GM18508 (cell line): ENCODE results near the gene FAM13C.
"Not testable (repeated sequence)": the region's sequence is repeated elsewhere in the genome, so short reads cannot be mapped to it uniquely, and the experiment has no call there.

ENCODE experiments used
- ATAC-seq: cut with Tn5 transposase; IDR thresholded peaks from one replicate; pipeline ENCODE4 v1.9.1; 2021; ENCODE audit warnings: moderate number of reproducible peaks; ENCODE audit not compliant: insufficient read depth, unreplicated experiment

Gene FAM13C

DNA sequence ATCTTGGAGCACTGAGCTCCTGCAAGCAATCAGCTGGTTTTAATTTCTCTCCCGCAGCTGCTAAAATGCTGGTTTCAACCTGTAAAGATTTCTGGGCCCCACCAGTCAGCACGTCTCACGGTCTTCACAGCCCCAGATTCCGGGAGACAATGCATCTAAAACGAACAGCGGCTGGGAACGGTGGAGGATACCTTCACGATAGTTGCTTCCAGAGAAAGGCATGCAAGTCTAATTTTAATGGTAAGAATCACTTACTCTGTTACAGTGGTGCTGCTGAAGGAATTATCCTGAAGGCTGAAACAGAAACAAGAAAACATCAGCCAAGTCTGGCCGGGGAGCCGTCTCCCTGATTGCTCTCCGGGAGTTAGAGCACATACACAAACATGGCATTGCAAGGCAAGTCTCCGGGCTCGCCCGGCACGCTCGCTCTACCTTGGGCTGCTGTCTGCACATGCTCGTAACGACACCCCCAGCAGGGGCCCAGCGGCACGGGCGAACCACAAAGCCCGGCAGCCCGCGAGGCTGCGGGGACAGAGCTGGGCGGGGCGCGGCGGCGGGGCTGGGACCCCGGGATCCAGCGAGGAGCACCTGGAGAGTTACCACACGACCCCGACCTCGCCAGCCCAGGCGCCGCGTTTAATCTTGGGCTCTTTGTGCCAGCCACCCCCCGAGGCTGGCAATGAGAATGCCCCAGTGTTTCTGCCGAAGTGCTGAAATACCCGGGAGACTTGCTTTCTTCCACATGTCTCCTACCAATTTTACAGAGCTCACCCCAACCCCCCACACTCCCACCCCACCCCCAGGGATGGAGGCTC, at the start of gene FAM13C:
Gene FAM13C (minus strand): TSS at position 406 of the 815 bp plus-strand sequence. CDS start 89 bp downstream, at position 317.
- no peak for ATAC-seq

DNA sequence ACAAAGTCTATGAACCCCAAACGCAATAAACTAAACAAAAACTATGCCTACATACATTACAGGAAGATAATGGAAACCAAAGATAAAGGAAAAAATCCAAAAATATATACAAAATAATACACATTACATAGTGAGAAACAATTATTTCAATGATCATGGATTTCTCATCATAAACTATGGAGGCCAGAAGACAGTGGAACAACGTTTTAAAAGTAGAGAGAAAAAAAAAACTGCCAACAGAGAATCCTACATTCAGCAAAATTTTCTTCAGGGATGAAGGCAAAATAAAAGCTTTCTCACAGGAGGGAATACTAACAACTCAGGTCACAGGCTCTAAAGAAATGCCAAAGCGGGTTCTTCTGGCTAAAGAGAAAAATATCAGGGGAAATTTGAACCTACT, 42.9 kb upstream of the FAM13C start:
- ATAC-seq, result no peak

GRCh38 chr10:59400214-59400613, 37.9 kb upstream of the FAM13C start:
- no peak for ATAC-seq

DNA sequence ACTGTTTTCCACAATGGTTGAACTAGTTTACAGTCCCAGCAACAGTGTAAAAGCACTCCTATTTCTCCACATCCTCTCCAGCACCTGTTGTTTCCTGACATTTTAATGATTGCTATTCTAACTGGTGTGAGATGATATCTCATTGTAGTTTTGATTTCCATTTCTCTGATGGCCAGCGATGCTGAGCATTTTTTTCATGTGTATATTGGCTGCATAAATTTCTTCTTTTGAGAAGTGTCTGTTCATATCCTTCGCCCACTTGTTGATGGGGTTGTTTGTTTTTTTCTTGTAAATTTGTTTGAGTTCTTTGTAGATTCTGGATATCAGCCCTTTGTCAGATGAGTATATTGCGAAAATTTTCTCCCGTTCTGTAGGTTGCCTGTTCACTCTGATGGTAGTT, 37.0 kb upstream of the FAM13C start:
- ATAC-seq, result not testable (repeated sequence)

DNA sequence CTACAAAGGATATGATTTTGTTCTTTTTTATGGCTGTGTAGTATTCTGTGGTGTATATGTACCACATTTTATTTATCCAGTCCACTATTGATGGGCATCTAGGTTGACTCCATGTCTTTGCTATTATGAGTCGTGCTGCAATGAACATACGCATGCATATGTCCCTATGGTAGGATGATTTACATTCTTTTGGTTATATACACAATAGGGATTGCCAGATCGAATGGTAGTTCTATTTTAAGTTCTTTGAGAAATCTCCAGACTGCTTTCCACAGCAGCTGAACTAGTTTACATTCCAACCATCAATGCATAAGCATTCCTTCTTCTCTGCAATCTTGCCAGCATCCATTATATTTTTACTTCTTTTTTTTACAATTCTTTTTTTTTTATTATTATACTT, 35.6 kb upstream of the FAM13C start:
- no peak for ATAC-seq

- no peak for ATAC-seq
These were observed 33.6 kb upstream of the FAM13C start for GRCh38 chr10:59395984-59396383.

GRCh38 chr10:59393349-59393748, 31.0 kb upstream of the FAM13C start:
- no peak for ATAC-seq

DNA sequence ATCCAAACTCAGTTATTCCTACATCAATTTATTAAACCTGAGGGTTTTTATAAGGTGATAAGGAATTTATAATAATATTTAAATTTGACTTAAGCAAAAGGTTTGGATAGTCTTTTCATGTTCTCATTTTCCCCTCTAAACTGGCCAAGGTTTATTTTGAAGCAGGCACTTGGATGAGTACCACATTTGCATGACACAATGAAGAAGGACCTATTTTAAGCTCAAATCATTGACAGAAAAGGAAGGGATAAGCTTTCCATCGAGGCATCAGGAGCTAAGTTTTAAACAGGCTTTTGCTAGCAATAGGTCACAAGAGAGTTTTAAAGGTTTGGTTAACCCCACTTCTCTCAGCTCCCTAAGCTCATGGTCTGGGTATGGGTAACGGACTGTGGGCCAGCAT, 28.7 kb upstream of the FAM13C start:
- no peak for ATAC-seq

DNA sequence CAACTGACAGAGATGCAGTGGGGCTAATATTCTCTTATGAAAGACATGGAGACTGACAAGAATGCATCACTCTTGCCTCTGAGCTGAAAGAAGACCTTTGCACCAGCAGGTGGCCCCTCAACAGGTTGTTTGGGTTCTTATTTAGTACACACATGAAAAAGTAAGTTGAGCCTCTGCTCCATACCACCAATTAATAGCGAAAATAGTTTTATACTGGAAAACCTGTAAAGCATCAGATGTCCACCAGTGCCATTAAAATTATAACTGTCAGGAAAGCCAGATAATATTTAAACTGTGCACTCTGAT, 26.3 kb upstream of the FAM13C start:
- ATAC-seq, result no peak

DNA sequence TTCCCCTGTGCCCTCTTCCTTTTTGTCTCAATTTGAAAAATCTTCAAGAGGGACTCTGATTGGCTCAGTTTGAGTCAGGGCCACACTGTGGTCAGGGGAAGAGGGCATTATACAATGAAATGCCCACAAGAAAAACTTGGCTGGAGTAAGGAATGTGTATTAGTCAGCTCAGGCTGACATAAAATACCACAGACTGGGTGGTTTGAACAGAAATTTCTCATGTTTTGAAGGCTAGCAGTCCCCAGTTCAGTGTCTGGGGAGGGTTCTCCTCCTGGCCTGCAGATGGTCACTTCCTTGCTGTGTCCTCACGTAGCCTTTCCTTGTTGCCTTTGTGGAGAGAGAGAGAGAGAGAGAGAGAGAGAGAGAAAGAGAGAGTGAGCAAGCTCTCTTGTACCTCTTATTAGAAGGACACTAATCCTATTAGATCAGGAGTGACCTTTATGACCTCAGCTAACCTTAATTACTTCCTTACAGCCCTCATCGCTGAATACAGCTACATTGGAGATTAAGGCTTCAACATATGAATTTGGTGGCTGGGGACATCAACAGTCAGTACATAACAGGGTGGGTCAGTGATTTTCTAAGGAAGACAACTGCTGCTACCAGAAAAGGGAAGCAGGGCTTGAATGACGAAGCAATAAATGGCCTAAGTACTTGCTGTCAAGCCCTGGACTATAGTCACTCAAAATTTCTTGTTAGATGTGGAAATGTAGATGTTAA, 25.8 kb upstream of the FAM13C start:
- ATAC-seq, result no peak

GRCh38 chr10:59384761-59385160, 22.4 kb upstream of the FAM13C start:
- ATAC-seq, result no peak

GRCh38 chr10:59383908-59384307, 21.6 kb upstream of the FAM13C start:
- ATAC-seq, result no peak

DNA sequence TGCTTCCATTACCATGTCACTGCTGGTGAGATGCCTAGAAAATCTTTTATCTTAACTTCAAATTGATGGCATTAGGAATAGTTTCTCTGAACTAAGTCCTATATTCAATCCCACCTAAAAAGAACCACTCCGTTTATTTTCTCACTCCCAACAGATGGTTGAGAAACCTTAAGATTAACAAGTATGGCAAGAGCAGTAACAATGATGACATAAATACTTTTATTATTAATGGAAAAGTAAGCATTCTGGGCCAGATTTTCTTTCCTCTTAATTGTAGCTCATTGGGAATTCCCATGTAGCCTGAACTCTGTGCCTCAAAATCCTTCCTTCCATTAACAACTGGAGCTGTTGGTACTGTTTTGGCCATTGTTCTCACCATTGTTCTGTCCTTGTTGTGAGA, 21.1 kb upstream of the FAM13C start:
- ATAC-seq, result no peak

DNA sequence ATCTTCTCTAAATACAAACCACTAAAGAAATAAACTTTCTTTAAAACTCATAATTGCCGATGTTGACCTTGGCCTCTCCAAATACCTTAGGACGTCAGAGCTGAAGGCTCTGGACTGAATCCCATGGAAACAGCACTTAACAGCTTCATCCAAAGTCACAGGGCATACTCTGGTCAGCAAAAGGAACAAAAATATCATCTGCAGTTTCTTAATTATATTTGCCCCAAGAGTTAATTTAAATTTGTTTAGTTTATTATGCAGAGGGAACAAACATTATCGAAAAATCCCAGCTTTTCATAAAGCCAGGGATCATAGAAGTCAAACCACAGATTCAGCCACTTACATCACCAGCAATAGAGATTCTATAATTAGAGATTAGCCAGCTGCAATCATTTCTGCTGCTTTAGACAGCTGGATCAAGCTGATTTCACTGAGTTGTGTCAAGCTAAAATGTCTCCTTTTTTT, 20.5 kb upstream of the FAM13C start:
- ATAC-seq, result no peak

DNA sequence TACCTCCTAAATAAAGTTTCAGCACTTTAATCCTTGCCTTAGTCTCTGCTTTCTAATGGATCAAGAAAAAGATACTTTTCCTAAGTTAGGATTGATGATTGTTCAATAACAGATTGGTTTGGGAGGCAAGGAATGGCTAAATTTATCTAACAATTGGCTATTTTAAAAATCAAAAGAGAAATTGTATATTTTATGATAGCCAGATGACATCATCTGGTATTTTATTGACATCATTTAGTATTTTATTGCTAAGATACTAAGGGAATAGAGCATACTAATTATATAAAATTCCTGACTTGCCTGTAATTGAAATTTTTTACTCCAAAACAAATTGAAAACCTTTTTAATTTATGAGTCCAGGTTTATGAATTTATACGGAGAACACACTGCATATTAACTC, 19.3 kb upstream of the FAM13C start:
- no peak for ATAC-seq

- no peak for ATAC-seq
These were observed 14.5 kb upstream of the FAM13C start for GRCh38 chr10:59376846-59377245.

DNA sequence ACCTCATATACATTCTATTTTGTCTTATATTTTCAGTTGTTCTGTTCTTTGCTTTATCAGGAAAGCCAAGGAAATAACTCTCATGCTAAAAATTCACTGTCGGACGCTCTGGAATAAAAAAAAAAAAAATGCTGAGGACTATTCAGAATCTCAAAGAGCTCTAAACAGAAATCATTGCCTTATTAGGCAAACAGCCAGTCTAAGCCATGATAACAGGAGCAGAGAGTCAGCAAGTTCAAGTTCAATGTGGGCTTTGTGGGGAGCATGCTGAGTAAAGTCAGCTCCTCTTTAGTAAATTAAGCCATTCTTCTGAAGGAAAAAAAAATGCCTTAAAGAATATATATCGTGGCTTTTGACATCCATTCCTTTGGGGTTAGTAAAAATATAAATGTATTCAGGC, 13.6 kb upstream of the FAM13C start:
- no peak for ATAC-seq

DNA sequence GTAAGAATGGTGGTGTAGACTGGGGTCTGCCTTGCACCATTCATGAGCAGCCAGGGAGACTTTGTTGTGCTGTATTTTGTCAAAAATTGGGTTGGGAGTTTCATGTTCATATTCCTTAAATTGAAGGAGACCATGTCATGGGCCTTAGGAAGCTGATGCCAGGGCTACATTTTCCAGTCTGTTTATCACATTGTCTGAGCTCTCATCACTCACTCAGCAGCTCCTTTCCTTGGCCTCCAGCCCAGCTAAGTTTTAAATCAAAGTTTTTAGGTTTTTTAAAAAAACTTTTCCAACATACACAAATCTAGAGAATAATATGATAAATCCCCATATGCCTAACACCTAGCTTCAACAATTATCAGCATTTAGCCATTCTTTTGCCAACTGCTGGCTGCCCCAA, 12.6 kb upstream of the FAM13C start:
- ATAC-seq, result no peak

- ATAC-seq, result no peak
These were observed 10.7 kb upstream of the FAM13C start for GRCh38 chr10:59373071-59373470.

DNA sequence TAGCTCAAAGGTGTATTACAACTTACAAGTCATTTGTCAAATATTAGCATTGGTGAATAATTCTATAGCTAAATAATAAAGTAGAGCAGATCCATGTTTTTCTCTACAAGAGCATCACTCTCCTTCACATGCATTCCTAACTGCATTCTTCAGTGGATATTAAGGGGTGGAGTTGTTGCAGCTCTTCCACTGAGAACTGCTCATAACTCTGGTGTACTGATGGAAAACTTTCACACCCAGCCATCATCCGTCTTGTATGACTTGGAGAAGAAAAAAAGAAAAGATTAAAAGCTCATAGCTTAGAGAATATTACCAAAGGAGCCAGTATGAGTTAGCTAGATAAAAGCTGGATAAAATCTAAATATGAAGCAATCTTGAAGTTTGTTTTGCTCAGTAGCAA, 10.2 kb upstream of the FAM13C start:
- no peak for ATAC-seq

DNA sequence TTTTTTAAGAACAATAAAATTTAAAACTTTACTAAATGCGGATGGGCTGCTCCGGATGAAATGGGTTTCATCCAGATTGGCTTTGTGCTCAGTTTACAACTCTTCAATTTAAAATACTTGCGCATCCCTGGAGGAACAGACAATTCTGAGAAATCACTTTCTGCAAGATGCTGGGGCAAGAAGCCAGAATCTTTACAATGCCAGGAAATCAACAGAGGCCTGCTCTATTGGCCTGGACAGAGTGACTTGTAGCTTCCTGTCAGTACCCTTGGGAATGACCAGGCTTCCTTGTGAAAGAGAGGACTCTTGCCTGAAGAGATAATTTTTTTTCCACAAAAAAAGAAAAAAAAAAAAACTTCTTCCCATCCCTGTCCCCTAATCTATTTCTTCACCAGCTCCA, 3.9 kb upstream of the FAM13C start:
- no peak for ATAC-seq

DNA sequence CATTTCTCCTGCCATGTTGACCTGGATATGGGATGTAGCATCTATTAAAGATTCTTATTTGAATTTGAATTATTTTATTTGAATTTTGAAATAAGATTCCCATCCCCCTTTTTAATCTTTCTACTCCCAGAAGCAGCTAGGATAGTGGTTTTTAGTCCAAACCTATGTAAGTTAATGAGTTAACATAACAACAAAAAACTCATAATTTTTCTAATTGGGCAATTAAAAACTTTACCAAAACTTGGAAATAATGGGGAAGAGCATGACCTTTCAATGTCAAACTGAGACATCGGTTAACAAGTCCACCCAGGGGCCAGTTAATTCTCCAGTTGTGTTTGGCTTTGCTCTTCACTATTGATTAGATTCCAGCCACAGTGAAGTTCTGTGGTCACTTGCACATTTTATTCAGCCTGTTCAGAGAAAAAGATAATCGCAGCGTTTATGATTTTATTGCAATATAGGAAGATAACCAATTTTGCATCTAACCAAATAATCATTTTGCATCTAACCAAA, 1.2 kb upstream of the FAM13C start:
- ATAC-seq, result no peak
